Measurements from ENCODE around the gene NR6A1. TPM values are rescaled to one million over a fixed set of nuclear protein-coding genes. Genes with fewer than 3 reads are reported as not detected.

Gene NR6A1
- total and polyA plus RNA-seq, 2 of the 8 experiments (the other 6 are each of a cell fraction or from before 2014, with no cell fraction given): 93.2 to 237 TPM

- Histone ChIP-seq H2BK120ac (replicated peaks; ENCODE audit: low read depth, low read length) (no peak overlapping the region), H4K20me1 (replicated peaks in 1 of 2; ENCODE audit: control insufficient read depth in 1 of 2, insufficient read depth in 2 of 2, low read length in 2 of 2) (peaks cover 2 to 4% of the 10 kb centered on the region in 2 experiments), H2AK5ac (ENCODE audit: low read depth, low read length) (no peak overlapping the region), H3K4ac (replicated peaks; ENCODE audit: insufficient read length, low read depth, low read length) (no peak overlapping the region), H3K9me3 (ENCODE audit: insufficient read depth in 2 of 2, low read depth in 1 of 2, low read length in 1 of 2) (no peaks in the 10 kb centered on the region), H3K56ac (replicated peaks; ENCODE audit: insufficient read length, low read depth, low read length) (no peak overlapping the region), H3K23me2 (ENCODE audit: low read depth, low read length) (no peaks in the 10 kb centered on the region), H3K27ac (ENCODE audit: low read depth, low read length) (no peak overlapping the region), H3K4me2 (ENCODE audit: insufficient read depth in 1 of 2, low read depth in 2 of 2, low read length in 2 of 2) (no peak overlapping the region), H3K79me1 (ENCODE audit: low read depth, low read length) (peaks cover 2% of the 10 kb centered on the region; the same call in 1 of the 2 replicates), H3K23ac (ENCODE audit: insufficient read length) (no peak overlapping the region), H3K36me3 (ENCODE audit: control insufficient read depth in 2 of 4, insufficient read depth in 4 of 4, low read length in 3 of 4) (no peaks in the 10 kb centered on the region), H3K4me3 (ENCODE audit: extremely low read depth in 1 of 4, insufficient read depth in 2 of 4, low read depth in 3 of 4, low read length in 4 of 4) (no peak overlapping the region), H3K4me1 (replicated peaks in 1 of 4; ENCODE audit: control insufficient read depth in 3 of 4, insufficient read depth in 4 of 4, low read length in 3 of 4) (no peaks in the 10 kb centered on the region), H2BK15ac (ENCODE audit: low read length) (no peak overlapping the region), H3K18ac (ENCODE audit: extremely low read depth, low read length) (no peak overlapping the region), H2BK12ac (ENCODE audit: low read depth, low read length) (no peak overlapping the region), H3K14ac (ENCODE audit: insufficient read length) (no peak overlapping the region), H3K9ac (replicated peaks in 1 of 4; ENCODE audit: extremely low read depth in 1 of 4, low read depth in 3 of 4, low read length in 3 of 4) (no peak overlapping the region), H4K8ac (ENCODE audit: extremely low read depth, insufficient read depth, low read length) (no peak overlapping the region), H3K79me2 (ENCODE audit: control insufficient read depth in 1 of 2, insufficient read depth in 2 of 2, low read length in 2 of 2) (peaks cover 0 to 63% of the 10 kb centered on the region in 2 experiments; a peak in 2 of 4 replicates), H2BK20ac (ENCODE audit: low read length) (no peak overlapping the region), H4K5ac (ENCODE audit: insufficient read length, low read depth, low read length) (no peak overlapping the region), H2BK5ac (ENCODE audit: low read depth, low read length) (no peak overlapping the region), H2AFZ (ENCODE audit: low read length) (no peak overlapping the region), H3K27me3 (replicated peaks in 1 of 4; ENCODE audit: control insufficient read depth in 3 of 4, extremely low read depth in 1 of 4, insufficient read depth in 3 of 4, low read length in 3 of 4) (no peaks in the 10 kb centered on the region), H4K91ac (replicated peaks; ENCODE audit: insufficient read length, low read length) (no peak overlapping the region)
- no peak for FAIRE-seq
- ChIA-PET POLR2A (ENCODE audit: partially characterized antibody) (interaction anchor here (0.7 kb wide), 2 partner anchors 14 to 95 kb away, joined by 3 to 5 read pairs; partner anchors contain the start of gene NR6A1), CTCF (ENCODE audit: partially characterized antibody) (interaction anchor here (0.6 to 3.4 kb wide), 7 partner anchors 8 to 176 kb away, joined by 3 to 12 read pairs (median 4); no protein-coding TSS in a partner anchor)
- TF ChIP-seq SAP30 (IDR thresholded peaks at IDR 0.05; ENCODE audit: insufficient read depth, insufficient replicate concordance, low read length) (no peak), RAD21 (IDR thresholded peaks at IDR 0.05 in 1 of 2, conservative IDR thresholded peaks at IDR 0.05 in 1 of 2; ENCODE audit: low read depth in 2 of 2, low read length in 2 of 2) (no peak), POLR2AphosphoS5 (IDR thresholded peaks at IDR 0.05; ENCODE audit: low read depth, low read length) (no peak), HDAC2 (IDR thresholded peaks at IDR 0.05; ENCODE audit: borderline replicate concordance in 1 of 2, low read depth in 2 of 2, low read length in 2 of 2) (no peak), RNF2 (IDR thresholded peaks at IDR 0.05; ENCODE audit: borderline replicate concordance, low read depth, low read length, missing control alignments, poor library complexity, severe bottlenecking) (no peak), TAF1 (IDR thresholded peaks at IDR 0.05; ENCODE audit: low read depth, low read length) (no peak), KDM5A (IDR thresholded peaks at IDR 0.05; ENCODE audit: low read length) (no peak), TBP (IDR thresholded peaks at IDR 0.05; ENCODE audit: low read depth, low read length) (no peak), PHF8 (conservative IDR thresholded peaks at IDR 0.05; ENCODE audit: low read depth, low read length) (no peak)
- WGBS, 2 experiments (ENCODE audit: extremely low coverage in 1 of 2, insufficient coverage in 1 of 2, insufficient read length in 1 of 2, insufficient replicate concordance in 2 of 2, low coverage in 1 of 2, low lambda C conversion rate in 2 of 2, missing lambda C conversion rate in 1 of 2): 94% methylated on average over 2 of the region's 2 CpGs; no CpG with 5 or more reads in 1 of the 2 experiments
- DNase-seq (ENCODE audit: low read depth in 1 of 2, low spot score in 2 of 2): no peak
Observed at GRCh38 chr9:124676159-124676551, 95.0 kb downstream of the NR6A1 start.

Measured in H1 (cell line).